Endodermal cell (in vitro differentiated cells): Measurements from ENCODE around the gene NCAM2. TPM values are rescaled to one million over a fixed set of nuclear protein-coding genes. Genes with fewer than 3 reads are reported as not detected.
A peak's percentile ranks its signal among the peaks of the same experiment; 100 is the strongest.

Source experiments
- DNase-seq: peaks from one replicate; pipeline ENCODE4 v3.0.0-alpha.2; 2017
- H3K27ac ChIP-seq: 2 replicates; pipeline ENCODE4 v1.5.1; 2013; ENCODE audit warnings: mild to moderate bottlenecking, low read depth, low read length, moderate library complexity
- H3K27me3 ChIP-seq: 2 replicates; pipeline ENCODE4 v1.6.1; 2013; ENCODE audit warnings: mild to moderate bottlenecking, low read length, moderate library complexity; ENCODE audit not compliant: insufficient read depth, control insufficient read depth, poor library complexity, severe bottlenecking
- H3K36me3 ChIP-seq: 2 replicates; pipeline ENCODE4 v1.7.0; 2013; ENCODE audit warnings: mild to moderate bottlenecking, low read length, moderate library complexity; ENCODE audit not compliant: control insufficient read depth, insufficient read depth
- H3K4me1 ChIP-seq: one replicate; pipeline ENCODE4 v1.7.0; 2013; ENCODE audit warnings: low read length; ENCODE audit not compliant: control insufficient read depth, insufficient read depth
- H3K4me3 ChIP-seq: 2 replicates; pipeline ENCODE4 v1.5.1; 2013; ENCODE audit warnings: mild to moderate bottlenecking, low read length, moderate library complexity
- H3K9ac ChIP-seq: 2 replicates; pipeline ENCODE4 v1.6.1; 2013; ENCODE audit warnings: mild to moderate bottlenecking, low read length, moderate library complexity; ENCODE audit not compliant: poor library complexity, severe bottlenecking; ENCODE audit errors: extremely low read depth
- H3K9me3 ChIP-seq: 2 replicates; pipeline ENCODE4 v1.6.1; 2013; ENCODE audit warnings: mild to moderate bottlenecking, low read length, moderate library complexity; ENCODE audit not compliant: control insufficient read depth
- H3K27ac Mint-ChIP-seq: 2 replicates; pipeline ENCODE4 v1.8.0; 2020; ENCODE audit warnings: mixed read lengths
- H3K27me3 Mint-ChIP-seq: 2 replicates; pipeline ENCODE4 v1.8.0; 2021; ENCODE audit warnings: mild to moderate bottlenecking, mixed read lengths; ENCODE audit not compliant: insufficient read depth
- H3K36me3 Mint-ChIP-seq: 2 replicates; pipeline ENCODE4 v1.8.0; 2020; ENCODE audit warnings: low read depth, mixed read lengths
- H3K4me1 Mint-ChIP-seq: 2 replicates; pipeline ENCODE4 v1.8.0; 2020; ENCODE audit warnings: mixed read lengths
- H3K4me3 Mint-ChIP-seq: 2 replicates; pipeline ENCODE4 v1.8.0; 2020; ENCODE audit warnings: mild to moderate bottlenecking, moderate library complexity, mixed read lengths
- H3K9me3 Mint-ChIP-seq: 2 replicates; pipeline ENCODE4 v1.8.0; 2020; ENCODE audit warnings: mild to moderate bottlenecking, mixed read lengths
- CTCF ChIP-seq: fragments of 200-600 bp; sonication (generic); conservative IDR thresholded peaks from 2 replicates; pipeline ENCODE4 v1.5.0; 2021; ENCODE audit warnings: antibody characterized with exemption, mild to moderate bottlenecking
- WGBS, 2 experiments: methylation state at CpG; one replicate each; pipeline versions ENCODE4 v1.1.5 to v1.1.7; 2013; ENCODE audit warnings: missing lambda C conversion rate in 2 of 2, mixed read lengths in 1 of 2; ENCODE audit not compliant: insufficient coverage in 1 of 2, insufficient read length in 1 of 2; 5-methylcytosine and 5-hydroxymethylcytosine counted together
- total RNA-seq, 2 donors: library from RNA; stranded (reverse); fragmentation: NEBNext Ultra II Directional in 1 of 2; extraction: Animal tissue kit (Norgen Biotek cat#: 25700) in 1 of 2; gene quantifications; 2 replicates in 1 of 2; 3 replicates in 1 of 2; pipeline ENCODE4 v1.2.1, GENCODE V29; 2021

Gene NCAM2
- total RNA-seq, 2 donors from 2014 or later: 0.46 to 0.69 TPM

- H3K27ac Mint-ChIP-seq: no peak overlapping the region
- H3K27me3 ChIP-seq: no peaks in the 10 kb centered on the region
- H3K27ac ChIP-seq: no peak overlapping the region
- no peak for TF ChIP-seq CTCF
- H3K36me3 ChIP-seq: no peaks in the 10 kb centered on the region
- no peaks in the 10 kb centered on the region for H3K4me1 ChIP-seq
- H3K9ac ChIP-seq: no peak overlapping the region
- H3K4me3 ChIP-seq: no peak overlapping the region
- H3K4me3 Mint-ChIP-seq: no peak overlapping the region
- DNase-seq: no peak
- no peaks in the 10 kb centered on the region for H3K36me3 Mint-ChIP-seq
- no peaks in the 10 kb centered on the region for H3K27me3 Mint-ChIP-seq
- no peaks in the 10 kb centered on the region for H3K9me3 ChIP-seq
- no peaks in the 10 kb centered on the region for H3K4me1 Mint-ChIP-seq
- no peaks in the 10 kb centered on the region for H3K9me3 Mint-ChIP-seq
Observed at GRCh38 chr21:21132390-21132789, 134.2 kb downstream of the NCAM2 start.

- H3K4me3 Mint-ChIP-seq: no peak overlapping the region
- 0% methylated on average over 2 of the region's 2 CpGs; no CpG with 5 or more reads in 1 of the 2 experiments for WGBS, 2 experiments
- Histone ChIP-seq H3K27me3 (no peaks in the 10 kb centered on the region), H3K27ac (no peak overlapping the region), H3K9me3 (no peaks in the 10 kb centered on the region), H3K4me1 (no peaks in the 10 kb centered on the region), H3K4me3 (no peak overlapping the region), H3K36me3 (no peaks in the 10 kb centered on the region), H3K9ac (no peak overlapping the region)
- TF ChIP-seq CTCF: no peak
- H3K27ac Mint-ChIP-seq: no peak overlapping the region
- DNase-seq: no peak
- no peaks in the 10 kb centered on the region for H3K36me3 Mint-ChIP-seq
- H3K4me1 Mint-ChIP-seq: no peaks in the 10 kb centered on the region
- no peaks in the 10 kb centered on the region for H3K27me3 Mint-ChIP-seq
- H3K9me3 Mint-ChIP-seq: no peaks in the 10 kb centered on the region
Observed at GRCh38 chr21:21137986-21138385, 139.8 kb downstream of the NCAM2 start.

GRCh38 chr21:21146587-21147373 is 148.6 kb downstream of the NCAM2 start:
- Mint-ChIP-seq H3K36me3 (no peaks in the 10 kb centered on the region), H3K9me3 (no peaks in the 10 kb centered on the region), H3K27me3 (no peaks in the 10 kb centered on the region), H3K4me1 (no peaks in the 10 kb centered on the region), H3K4me3 (no peak overlapping the region), H3K27ac (no peak overlapping the region)
- WGBS, 2 experiments: 68 to 71% methylated on average over 3 to 24 of the region's 25 CpGs
- no peaks in the 10 kb centered on the region for H3K36me3 ChIP-seq
- DNase-seq: no peak
- H3K27me3 ChIP-seq: no peaks in the 10 kb centered on the region
- no peaks in the 10 kb centered on the region for H3K9me3 ChIP-seq
- no peak overlapping the region for H3K9ac ChIP-seq
- no peak overlapping the region for H3K27ac ChIP-seq
- H3K4me3 ChIP-seq: peak overlapping the region; percentile 76
- TF ChIP-seq CTCF: no peak
- no peaks in the 10 kb centered on the region for H3K4me1 ChIP-seq
